Measurements from ENCODE around the gene NR3C1.
"Not testable (repeated sequence)": the region's sequence is repeated elsewhere in the genome, so short reads cannot be mapped to it uniquely, and the experiment has no call there.

The NR3C1 gene

DNA sequence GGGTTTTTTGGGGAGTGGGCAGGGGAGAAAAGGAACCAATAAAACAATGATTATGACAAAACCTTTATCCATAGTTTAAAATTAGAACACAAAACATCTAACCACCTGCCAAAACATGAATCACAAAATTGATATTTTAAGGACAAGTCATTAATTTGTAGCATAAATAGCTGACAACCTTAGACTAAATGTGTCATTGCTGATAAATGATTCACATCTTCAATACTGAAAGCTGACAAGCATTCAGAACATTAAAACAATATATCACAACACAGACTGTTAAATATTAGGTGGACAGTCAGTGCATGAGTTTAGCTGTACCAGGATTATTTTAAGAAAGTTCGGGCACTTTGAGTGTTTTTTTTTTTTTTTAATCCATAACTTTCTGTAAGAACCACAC, 71.5 kb downstream of the NR3C1 start:
- no peaks in the 10 kb centered on the region for H3K4me1 ChIP-seq (ENCODE audit: control insufficient read depth, insufficient read depth, low read length, poor library complexity, severe bottlenecking)
- H3K27ac ChIP-seq (ENCODE audit: low read depth, low read length, severe bottlenecking): no peak overlapping the region
- no CpG with 5 or more reads among the region's 1 CpG for WGBS, 2 experiments (ENCODE audit: insufficient coverage in 2 of 2)
- H3K9me3 ChIP-seq (ENCODE audit: control insufficient read depth, low read length): no peaks in the 10 kb centered on the region
- no peak overlapping the region for H3K4me3 ChIP-seq (ENCODE audit: extremely low read depth, insufficient read depth, low read length, poor library complexity, severe bottlenecking)
- H3K36me3 ChIP-seq (ENCODE audit: control insufficient read depth, insufficient read depth, low read length): no peaks in the 10 kb centered on the region

DNA sequence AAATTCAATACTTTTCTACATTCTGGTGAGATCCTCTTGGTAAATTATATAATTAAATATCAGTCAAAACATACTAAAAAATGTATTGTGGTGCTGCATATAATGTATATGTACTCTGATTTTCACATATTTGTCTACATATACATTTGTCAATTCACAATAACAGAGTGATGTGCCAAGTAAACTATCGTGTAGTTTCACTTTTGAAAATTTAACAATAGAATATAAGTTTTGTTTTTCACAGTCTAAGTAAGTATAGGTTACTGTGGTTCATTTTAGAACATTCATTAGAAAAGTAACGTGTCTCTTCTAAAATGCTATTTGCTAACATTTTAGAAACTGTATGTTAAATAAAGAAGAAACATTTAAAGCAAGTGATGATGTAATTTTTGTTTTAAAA, 73.6 kb downstream of the NR3C1 start:
- H3K4me1 ChIP-seq (ENCODE audit: control insufficient read depth, insufficient read depth, low read length, poor library complexity, severe bottlenecking): no peaks in the 10 kb centered on the region
- H3K9me3 ChIP-seq (ENCODE audit: control insufficient read depth, low read length): no peaks in the 10 kb centered on the region
- no peak overlapping the region for H3K4me3 ChIP-seq (ENCODE audit: extremely low read depth, insufficient read depth, low read length, poor library complexity, severe bottlenecking)
- no peaks in the 10 kb centered on the region for H3K36me3 ChIP-seq (ENCODE audit: control insufficient read depth, insufficient read depth, low read length)
- H3K27ac ChIP-seq (ENCODE audit: low read depth, low read length, severe bottlenecking): no peak overlapping the region
- WGBS, 2 experiments (ENCODE audit: insufficient coverage in 2 of 2): no CpG with 5 or more reads among the region's 2 CpGs

DNA sequence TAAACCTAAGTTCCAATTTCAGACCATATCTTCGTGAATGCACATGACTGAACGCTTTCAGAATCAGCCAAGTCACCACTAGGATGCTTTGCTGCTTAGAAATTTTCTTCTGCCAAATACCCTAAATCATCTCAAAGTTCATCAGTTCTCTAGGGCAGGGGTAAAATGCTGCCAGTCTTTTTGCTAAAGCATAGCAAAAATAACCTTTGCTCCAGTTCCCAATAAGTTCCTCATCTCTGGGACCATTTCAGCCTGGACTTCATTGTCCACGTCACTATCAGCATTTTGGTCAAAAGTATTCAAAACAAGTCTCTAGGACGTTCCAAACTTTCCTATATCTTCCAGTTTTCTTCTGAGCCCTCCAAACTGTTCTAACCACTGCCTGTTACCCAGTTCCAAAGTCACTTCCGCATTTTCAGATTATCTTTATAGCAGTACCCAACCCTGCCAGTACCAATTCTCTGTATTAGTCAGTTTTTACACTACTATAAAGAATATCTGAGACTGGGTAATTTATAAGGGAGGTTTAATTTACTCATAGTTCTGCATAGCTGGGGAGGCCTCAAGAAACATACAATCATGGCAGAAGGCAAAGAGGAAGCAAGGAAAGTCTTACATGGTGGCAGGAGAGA, 74.8 kb downstream of the NR3C1 start:
- H3K9me3 ChIP-seq (ENCODE audit: control insufficient read depth, low read length): no peaks in the 10 kb centered on the region
- no peaks in the 10 kb centered on the region for H3K36me3 ChIP-seq (ENCODE audit: control insufficient read depth, insufficient read depth, low read length)
- 88 to 90% methylated on average over 4 of the region's 5 CpGs for WGBS, 2 experiments (ENCODE audit: insufficient coverage in 2 of 2)
- H3K4me3 ChIP-seq (ENCODE audit: extremely low read depth, insufficient read depth, low read length, poor library complexity, severe bottlenecking): no peak overlapping the region
- H3K4me1 ChIP-seq (ENCODE audit: control insufficient read depth, insufficient read depth, low read length, poor library complexity, severe bottlenecking): no peaks in the 10 kb centered on the region
- no peak overlapping the region for H3K27ac ChIP-seq (ENCODE audit: low read depth, low read length, severe bottlenecking)

DNA sequence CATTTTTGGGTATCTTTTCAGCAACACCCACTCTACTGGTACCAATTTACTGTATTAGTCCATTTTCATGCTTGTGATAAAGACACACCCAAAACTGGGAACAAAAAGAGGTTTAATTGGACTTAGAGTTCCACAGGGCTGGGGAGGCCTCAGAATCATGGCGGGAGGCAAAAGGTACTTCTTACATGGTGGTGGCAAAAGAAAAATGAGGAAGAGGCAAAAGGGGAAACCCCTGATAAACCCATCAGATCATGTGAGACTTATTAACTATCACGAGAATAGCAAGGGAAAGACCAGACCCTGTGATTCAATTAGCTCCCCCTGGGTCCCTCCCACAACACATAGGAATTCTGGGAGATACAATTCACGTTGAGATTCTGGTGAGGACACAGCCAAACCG, 78.4 kb downstream of the NR3C1 start:
- not testable (repeated sequence) for H3K27ac ChIP-seq (ENCODE audit: low read depth, low read length, severe bottlenecking); H3K4me1 ChIP-seq (ENCODE audit: control insufficient read depth, insufficient read depth, low read length, poor library complexity, severe bottlenecking); H3K4me3 ChIP-seq (ENCODE audit: extremely low read depth, insufficient read depth, low read length, poor library complexity, severe bottlenecking); H3K36me3 ChIP-seq (ENCODE audit: control insufficient read depth, insufficient read depth, low read length); H3K9me3 ChIP-seq (ENCODE audit: control insufficient read depth, low read length)
- WGBS, 2 experiments (ENCODE audit: insufficient coverage in 2 of 2): 82 to 100% methylated on average over 2 to 3 of the region's 4 CpGs

DNA sequence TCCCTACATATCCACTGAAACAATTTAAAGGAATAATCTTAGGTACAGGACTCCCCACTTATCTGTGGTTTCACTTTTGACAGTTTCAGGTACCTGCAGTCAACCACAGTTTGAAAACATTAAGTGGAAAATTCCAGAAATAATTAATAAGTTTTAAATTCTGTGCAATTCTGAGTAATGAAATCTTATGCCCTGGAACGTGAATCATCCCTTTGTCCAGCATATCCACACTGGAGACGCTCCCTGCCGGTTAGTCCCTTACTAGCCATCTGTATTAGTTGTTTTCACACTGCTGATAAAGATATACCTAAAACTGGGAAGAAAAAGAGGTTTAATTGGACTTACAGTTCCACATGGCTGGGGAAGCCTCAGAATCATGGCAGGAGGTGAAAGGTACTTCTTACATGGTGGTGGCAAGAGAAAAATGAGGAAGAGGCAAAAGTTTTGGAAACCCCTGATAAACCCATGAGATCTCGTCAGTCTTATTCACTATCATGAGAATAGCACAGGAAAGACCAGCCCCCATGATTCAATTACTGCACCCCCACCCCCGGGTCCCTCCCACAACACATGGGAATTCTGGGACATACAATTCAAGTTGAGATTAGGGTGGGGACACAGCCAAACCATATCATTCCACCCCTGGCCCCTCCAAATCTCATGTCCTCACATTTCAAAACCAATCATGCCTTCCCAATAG, 80.4 kb downstream of the NR3C1 start:
- not testable (repeated sequence) for H3K4me3 ChIP-seq (ENCODE audit: extremely low read depth, insufficient read depth, low read length, poor library complexity, severe bottlenecking); H3K4me1 ChIP-seq (ENCODE audit: control insufficient read depth, insufficient read depth, low read length, poor library complexity, severe bottlenecking); H3K9me3 ChIP-seq (ENCODE audit: control insufficient read depth, low read length); H3K27ac ChIP-seq (ENCODE audit: low read depth, low read length, severe bottlenecking); H3K36me3 ChIP-seq (ENCODE audit: control insufficient read depth, insufficient read depth, low read length)
- WGBS, 2 experiments (ENCODE audit: insufficient coverage in 2 of 2): 96 to 100% methylated on average over 1 to 3 of the region's 5 CpGs

DNA sequence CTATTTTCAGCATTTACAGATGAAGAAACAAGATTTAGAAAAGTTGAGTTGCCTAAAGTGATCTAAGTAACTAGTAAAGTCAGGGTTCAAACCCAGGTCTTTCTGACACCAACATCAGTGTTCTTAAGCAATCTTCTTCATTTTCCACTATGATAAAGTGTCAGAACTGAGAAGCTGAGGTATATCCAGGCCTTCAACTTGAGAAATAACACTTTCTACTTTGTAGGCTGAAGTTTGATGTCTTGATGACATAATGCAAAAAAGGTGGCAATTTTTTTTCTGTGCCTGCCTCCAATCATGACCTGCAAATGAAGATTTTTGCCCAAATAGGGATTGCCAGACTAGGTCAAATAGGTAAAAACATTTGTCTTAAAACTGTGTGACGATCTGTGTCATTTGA, 81.3 kb downstream of the NR3C1 start:
- Histone ChIP-seq H3K4me1 (ENCODE audit: control insufficient read depth, insufficient read depth, low read length, poor library complexity, severe bottlenecking) (no peaks in the 10 kb centered on the region), H3K4me3 (ENCODE audit: extremely low read depth, insufficient read depth, low read length, poor library complexity, severe bottlenecking) (no peak overlapping the region), H3K36me3 (ENCODE audit: control insufficient read depth, insufficient read depth, low read length) (no peaks in the 10 kb centered on the region), H3K27ac (ENCODE audit: low read depth, low read length, severe bottlenecking) (no peak overlapping the region), H3K9me3 (ENCODE audit: control insufficient read depth, low read length) (no peaks in the 10 kb centered on the region)
- WGBS, 2 experiments (ENCODE audit: insufficient coverage in 2 of 2): no CpG with 5 or more reads among the region's 1 CpG

DNA sequence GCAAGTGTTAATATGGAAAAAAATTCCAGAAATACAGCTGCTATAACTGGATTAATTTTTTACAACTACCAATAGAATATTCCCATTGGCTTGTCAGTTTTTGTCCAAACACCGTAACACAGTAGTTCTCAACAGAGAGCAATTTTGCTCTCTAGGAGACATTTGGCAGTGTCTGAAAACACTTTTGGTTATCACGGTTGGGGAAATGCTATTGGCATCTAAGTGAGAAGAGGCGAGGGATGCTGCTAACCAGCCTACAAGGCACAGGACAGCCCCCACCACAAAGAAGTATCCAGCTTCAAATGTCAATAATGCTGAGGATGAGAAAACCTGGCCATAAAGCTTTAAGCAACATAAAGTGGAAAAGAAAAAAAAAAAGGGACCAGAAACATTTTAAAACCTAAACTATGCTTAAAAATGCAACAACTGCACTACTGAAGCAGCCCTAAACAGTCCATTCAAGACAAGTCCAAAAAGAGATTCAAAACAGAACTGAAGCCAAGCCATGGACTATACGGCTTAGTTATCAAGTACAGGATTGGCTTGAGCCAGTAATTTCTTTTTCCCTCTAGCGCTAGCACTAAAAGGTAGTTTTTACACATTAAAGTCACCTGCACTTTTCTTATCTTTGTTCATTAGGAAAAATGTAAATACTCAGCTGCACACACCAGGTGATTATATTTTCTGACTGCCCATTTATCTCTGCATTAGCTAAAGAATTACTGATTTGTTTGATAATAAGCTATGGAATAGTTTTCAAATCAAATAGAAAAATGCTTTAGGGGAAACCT, 83.9 kb downstream of the NR3C1 start:
- no peaks in the 10 kb centered on the region for H3K36me3 ChIP-seq (ENCODE audit: control insufficient read depth, insufficient read depth, low read length)
- H3K27ac ChIP-seq (ENCODE audit: low read depth, low read length, severe bottlenecking): no peak overlapping the region
- 100% methylated on average over 1 to 2 of the region's 5 CpGs for WGBS, 2 experiments (ENCODE audit: insufficient coverage in 2 of 2)
- H3K4me1 ChIP-seq (ENCODE audit: control insufficient read depth, insufficient read depth, low read length, poor library complexity, severe bottlenecking): no peaks in the 10 kb centered on the region
- H3K9me3 ChIP-seq (ENCODE audit: control insufficient read depth, low read length): no peaks in the 10 kb centered on the region
- no peak overlapping the region for H3K4me3 ChIP-seq (ENCODE audit: extremely low read depth, insufficient read depth, low read length, poor library complexity, severe bottlenecking)

DNA sequence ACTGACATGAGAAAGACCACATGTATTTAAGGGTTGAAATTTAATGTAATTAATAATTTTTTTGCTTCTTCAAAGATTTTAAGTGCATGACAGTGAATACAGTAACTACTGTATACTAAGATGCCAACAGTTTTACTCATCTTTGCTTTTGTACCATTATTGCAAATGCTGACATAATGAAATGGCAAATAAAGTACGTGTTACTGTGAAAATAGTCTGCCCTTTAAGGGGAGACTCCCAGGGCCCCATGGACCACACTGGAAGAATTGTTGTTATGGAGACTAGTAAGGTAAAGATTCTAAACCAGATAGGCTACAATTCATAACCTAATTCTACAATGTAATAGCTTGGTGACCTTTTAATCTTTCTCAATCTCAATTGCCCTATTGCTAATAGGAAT, 84.7 kb downstream of the NR3C1 start:
- H3K36me3 ChIP-seq (ENCODE audit: control insufficient read depth, insufficient read depth, low read length): no peaks in the 10 kb centered on the region
- H3K27ac ChIP-seq (ENCODE audit: low read depth, low read length, severe bottlenecking): no peak overlapping the region
- H3K4me1 ChIP-seq (ENCODE audit: control insufficient read depth, insufficient read depth, low read length, poor library complexity, severe bottlenecking): no peaks in the 10 kb centered on the region
- no peaks in the 10 kb centered on the region for H3K9me3 ChIP-seq (ENCODE audit: control insufficient read depth, low read length)
- H3K4me3 ChIP-seq (ENCODE audit: extremely low read depth, insufficient read depth, low read length, poor library complexity, severe bottlenecking): no peak overlapping the region
- WGBS, 2 experiments (ENCODE audit: insufficient coverage in 2 of 2): no CpG with 5 or more reads among the region's 1 CpG

DNA sequence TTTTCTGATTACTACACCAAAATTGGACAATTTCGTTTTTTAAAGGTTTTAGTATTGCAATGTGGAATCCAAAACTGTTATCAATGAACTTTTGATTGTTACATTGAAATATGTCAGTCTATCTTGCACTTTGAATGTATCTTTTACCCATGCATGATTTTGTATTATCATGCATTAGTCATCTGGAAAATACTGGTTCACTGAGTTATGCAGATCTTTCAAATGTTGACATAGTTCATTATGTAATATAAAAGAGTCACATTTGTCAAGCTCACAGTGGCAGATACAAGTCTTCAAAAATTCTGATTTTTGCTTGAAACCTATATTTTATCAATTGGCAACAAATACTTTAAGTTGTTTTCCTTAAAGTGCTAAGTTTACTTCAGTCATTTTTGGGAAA, 85.2 kb downstream of the NR3C1 start:
- no CpG with 5 or more reads among the region's 1 CpG for WGBS, 2 experiments (ENCODE audit: insufficient coverage in 2 of 2)
- H3K9me3 ChIP-seq (ENCODE audit: control insufficient read depth, low read length): no peaks in the 10 kb centered on the region
- H3K4me3 ChIP-seq (ENCODE audit: extremely low read depth, insufficient read depth, low read length, poor library complexity, severe bottlenecking): no peak overlapping the region
- no peaks in the 10 kb centered on the region for H3K4me1 ChIP-seq (ENCODE audit: control insufficient read depth, insufficient read depth, low read length, poor library complexity, severe bottlenecking)
- H3K36me3 ChIP-seq (ENCODE audit: control insufficient read depth, insufficient read depth, low read length): no peaks in the 10 kb centered on the region
- H3K27ac ChIP-seq (ENCODE audit: low read depth, low read length, severe bottlenecking): no peak overlapping the region

DNA sequence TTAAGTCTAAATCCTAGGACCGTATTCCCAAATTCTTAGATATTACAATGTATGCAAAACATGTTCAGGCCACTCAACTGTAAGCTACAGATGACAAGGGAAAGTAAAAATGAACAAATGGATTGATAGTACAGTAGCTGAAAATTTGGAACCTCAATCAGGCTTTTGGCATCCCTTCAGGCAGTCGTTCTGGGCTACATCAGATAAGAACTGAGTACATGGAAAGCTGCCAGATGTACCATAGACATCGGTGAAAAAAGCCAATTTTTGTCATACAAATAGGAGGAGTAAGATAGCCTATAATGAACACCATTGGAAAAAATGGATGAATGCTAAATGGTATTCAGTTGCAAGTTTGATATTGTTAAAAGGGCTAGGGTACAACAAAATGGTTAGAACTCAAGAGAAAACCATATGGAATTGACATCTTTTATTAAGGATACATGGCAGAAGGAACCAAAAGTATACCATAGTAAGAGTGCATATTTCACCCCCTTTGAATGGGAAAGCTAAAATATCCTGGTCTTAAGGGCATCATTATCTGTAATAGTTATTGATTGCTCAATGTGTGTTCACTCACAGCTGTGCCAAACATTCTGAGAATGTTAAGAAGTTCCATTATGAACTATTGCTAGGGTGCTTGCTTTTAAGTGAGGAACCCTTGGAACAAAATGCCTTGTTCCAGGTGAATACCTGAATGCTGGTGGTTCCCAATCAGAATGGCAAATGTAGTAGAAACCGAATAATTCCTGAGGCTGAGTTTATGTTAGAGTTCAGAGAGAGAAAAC, 86.4 kb downstream of the NR3C1 start:
- no peak overlapping the region for H3K27ac ChIP-seq (ENCODE audit: low read depth, low read length, severe bottlenecking)
- no peaks in the 10 kb centered on the region for H3K9me3 ChIP-seq (ENCODE audit: control insufficient read depth, low read length)
- no peak overlapping the region for H3K4me3 ChIP-seq (ENCODE audit: extremely low read depth, insufficient read depth, low read length, poor library complexity, severe bottlenecking)
- H3K36me3 ChIP-seq (ENCODE audit: control insufficient read depth, insufficient read depth, low read length): no peaks in the 10 kb centered on the region
- H3K4me1 ChIP-seq (ENCODE audit: control insufficient read depth, insufficient read depth, low read length, poor library complexity, severe bottlenecking): no peaks in the 10 kb centered on the region
- WGBS, 2 experiments (ENCODE audit: insufficient coverage in 2 of 2): 79 to 91% methylated on average over 2 of the region's 4 CpGs

All from mesodermal cell (in vitro differentiated cells).